Trophoblast cell (in vitro differentiated cells and primary cell): ENCODE measurements around the gene PTPRM.

Experiments
- DNase-seq, 2 donors: peaks; one replicate each; pipeline ENCODE4 v3.0.0-alpha.2; 2016
- H2AFZ ChIP-seq: 2 replicates; pipeline ENCODE4 v1.6.1; 2013; ENCODE audit warnings: low read length, moderate library complexity, mild to moderate bottlenecking; ENCODE audit not compliant: insufficient read depth, poor library complexity
- H2AK5ac ChIP-seq: 2 replicates; pipeline ENCODE4 v1.6.1; 2013; ENCODE audit warnings: mild to moderate bottlenecking, low read length
- H2BK120ac ChIP-seq: 2 replicates; pipeline ENCODE4 v1.6.1; 2013; ENCODE audit warnings: low read length, mild to moderate bottlenecking, moderate library complexity; ENCODE audit not compliant: insufficient read depth, poor library complexity
- H2BK12ac ChIP-seq: 2 replicates; pipeline ENCODE4 v1.6.1; 2013; ENCODE audit warnings: mild to moderate bottlenecking, low read length, moderate library complexity
- H2BK5ac ChIP-seq: 2 replicates; pipeline ENCODE4 v1.6.1; 2013; ENCODE audit warnings: low read length, low read depth, moderate library complexity, mild to moderate bottlenecking; ENCODE audit not compliant: poor library complexity
- H3K14ac ChIP-seq: 2 replicates; pipeline ENCODE4 v1.6.1; 2013; ENCODE audit warnings: mild to moderate bottlenecking, low read length
- H3K18ac ChIP-seq: 2 replicates; pipeline ENCODE4 v1.6.1; 2013; ENCODE audit warnings: mild to moderate bottlenecking, low read length
- H3K23ac ChIP-seq: 2 replicates; pipeline ENCODE4 v1.6.1; 2013; ENCODE audit warnings: low read length
- H3K27ac ChIP-seq: 2 replicates; pipeline ENCODE4 v1.5.1; 2013; ENCODE audit warnings: low read depth, mild to moderate bottlenecking, inconsistent platforms, low read length, moderate library complexity
- H3K27me3 ChIP-seq: 2 replicates; pipeline ENCODE4 v1.6.1; 2013; ENCODE audit warnings: inconsistent platforms, mild to moderate bottlenecking, low read length, moderate library complexity; ENCODE audit not compliant: insufficient read depth
- H3K36me3 ChIP-seq, 2 experiments: 1 replicate in 1 of 2; 2 replicates in 1 of 2; pipeline ENCODE4 v1.6.1; 2013; ENCODE audit warnings: low read length in 2 of 2, mild to moderate bottlenecking in 2 of 2, moderate library complexity in 1 of 2; ENCODE audit not compliant: insufficient read depth in 2 of 2, control insufficient read depth in 1 of 2
- H3K4ac ChIP-seq: 2 replicates; pipeline ENCODE4 v1.6.1; 2013; ENCODE audit warnings: low read depth, mild to moderate bottlenecking, low read length, moderate library complexity
- H3K4me1 ChIP-seq, 2 experiments: 1 replicate in 1 of 2; 2 replicates in 1 of 2; pipeline ENCODE4 v1.6.1; 2013; ENCODE audit warnings: low read length in 2 of 2, mild to moderate bottlenecking in 2 of 2, moderate library complexity in 1 of 2; ENCODE audit not compliant: insufficient read depth in 2 of 2, control insufficient read depth in 1 of 2
- H3K4me2 ChIP-seq: 2 replicates; pipeline ENCODE4 v1.6.1; 2013; ENCODE audit warnings: inconsistent platforms, mild to moderate bottlenecking, low read length, moderate library complexity
- H3K4me3 ChIP-seq: 2 replicates; pipeline ENCODE4 v1.5.1; 2013; ENCODE audit warnings: mild to moderate bottlenecking, low read depth, low read length, inconsistent platforms
- H3K79me1 ChIP-seq: one replicate; pipeline ENCODE4 v1.6.1; 2013; ENCODE audit warnings: low read length
- H3K79me2 ChIP-seq: 2 replicates; pipeline ENCODE4 v1.6.1; 2013; ENCODE audit warnings: low read length, mild to moderate bottlenecking; ENCODE audit not compliant: control insufficient read depth, insufficient read depth, poor library complexity
- H3K9ac ChIP-seq: 2 replicates; pipeline ENCODE4 v1.6.1; 2013; ENCODE audit warnings: mild to moderate bottlenecking, low read length
- H3K9me3 ChIP-seq: 2 replicates; pipeline ENCODE4 v1.6.1; 2013; ENCODE audit warnings: low read depth, mild to moderate bottlenecking, control low read depth, inconsistent platforms, low read length; ENCODE audit not compliant: insufficient read depth
- H4K12ac ChIP-seq: 2 replicates; pipeline ENCODE4 v1.6.1; 2013; ENCODE audit warnings: low read depth, mild to moderate bottlenecking, low read length, moderate library complexity
- H4K8ac ChIP-seq: 2 replicates; pipeline ENCODE4 v1.6.1; 2013; ENCODE audit warnings: low read depth, mild to moderate bottlenecking, low read length, moderate library complexity
- H4K91ac ChIP-seq: one replicate; pipeline ENCODE4 v1.6.1; 2013; ENCODE audit warnings: low read depth, mild to moderate bottlenecking, low read length, moderate library complexity
- WGBS: extraction: QIAGEN DNeasy Blood & Tissue Kit; methylation state at CpG from one replicate; pipeline ENCODE4 v1.1.7; 2013; ENCODE audit warnings: missing lambda C conversion rate; ENCODE audit not compliant: insufficient read length, insufficient coverage; ENCODE audit errors: extremely low coverage; 5-methylcytosine and 5-hydroxymethylcytosine counted together

PTPRM gene

DNA sequence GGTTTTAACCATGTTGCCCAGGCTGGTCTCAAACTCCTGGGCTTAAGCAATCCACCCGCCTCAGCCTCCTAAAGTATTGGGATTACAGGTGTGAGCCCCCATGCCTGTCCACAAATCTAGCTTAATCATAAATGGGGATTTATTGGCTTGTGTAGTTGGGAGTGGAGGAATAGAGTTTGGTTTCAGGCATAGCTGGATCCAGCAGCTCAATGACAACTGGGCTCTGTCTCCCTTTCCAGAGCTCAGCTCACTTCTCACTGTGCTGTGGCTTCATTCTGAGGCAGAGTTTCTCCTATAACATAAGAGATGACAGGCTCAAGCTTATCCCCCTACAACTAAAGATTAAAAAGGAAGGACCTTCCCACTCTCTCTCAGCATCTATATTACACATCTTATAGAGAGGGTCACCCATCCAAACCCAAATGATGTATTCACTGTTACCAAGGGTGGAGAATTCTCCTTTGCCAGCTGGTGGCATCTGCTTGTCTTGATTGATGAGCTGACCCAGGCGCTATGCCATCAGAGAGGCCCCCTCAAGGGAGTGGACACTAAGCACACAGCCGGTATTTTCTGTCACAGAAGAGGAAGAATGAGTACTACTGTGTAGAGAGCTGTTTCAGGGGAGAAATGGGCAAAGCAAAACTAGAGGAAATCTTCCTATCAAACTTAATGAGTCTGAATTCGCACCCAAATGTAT is 280.4 kb downstream of the PTPRM start:
- Histone ChIP-seq H3K36me3 (peaks cover 0 to 2% of the 10 kb centered on the region in 2 experiments), H4K8ac (no peak overlapping the region), H3K79me2 (peaks cover 4% of the 10 kb centered on the region), H2AFZ (no peak overlapping the region), H3K14ac (no peak overlapping the region), H4K12ac (no peak overlapping the region), H3K27me3 (no peaks in the 10 kb centered on the region), H3K4me3 (no peak overlapping the region), H3K27ac (no peak overlapping the region), H2BK12ac (no peak overlapping the region), H3K18ac (no peak overlapping the region), H2BK5ac (no peak overlapping the region), H3K23ac (no peak overlapping the region), H2BK120ac (no peak overlapping the region), H4K91ac (no peak overlapping the region), H3K4ac (peak overlapping the region; percentile 41), H3K9me3 (peaks cover 2% of the 10 kb centered on the region), H3K4me1 (peaks cover 0 to 4% of the 10 kb centered on the region in 2 experiments), H3K4me2 (no peak overlapping the region), H3K79me1 (no peaks in the 10 kb centered on the region), H2AK5ac (no peak overlapping the region), H3K9ac (no peak overlapping the region)
- WGBS: no CpG with 5 or more reads among the region's 4 CpGs
- DNase-seq: no peak

DNA sequence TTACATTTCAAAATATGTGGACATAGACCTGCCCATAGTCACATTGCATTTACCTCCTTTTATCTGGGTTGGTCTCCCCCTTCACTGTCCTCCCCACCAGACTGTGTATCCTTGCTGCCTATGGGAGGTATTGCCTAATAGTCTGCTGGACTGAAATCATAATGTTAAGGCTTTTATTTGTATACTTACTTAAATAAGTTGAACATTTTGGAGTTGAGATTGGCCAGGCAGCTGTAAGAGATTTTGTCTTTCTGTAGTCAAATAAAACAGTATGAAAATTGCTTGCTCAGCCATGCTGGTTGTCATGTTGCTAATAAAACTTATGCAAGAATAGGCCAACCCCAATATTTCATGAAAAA is 280.9 kb downstream of the PTPRM start:
- Histone ChIP-seq H3K27me3 (no peaks in the 10 kb centered on the region), H2AFZ (no peak overlapping the region), H4K91ac (no peak overlapping the region), H4K8ac (no peak overlapping the region), H2BK5ac (no peak overlapping the region), H3K9me3 (peaks cover 2% of the 10 kb centered on the region), H3K23ac (no peak overlapping the region), H3K4me2 (no peak overlapping the region), H3K36me3 (peaks cover 0 to 2% of the 10 kb centered on the region in 2 experiments), H3K4me3 (no peak overlapping the region), H2BK12ac (no peak overlapping the region), H3K27ac (no peak overlapping the region), H3K18ac (no peak overlapping the region), H3K79me2 (peaks cover 4% of the 10 kb centered on the region), H3K79me1 (no peaks in the 10 kb centered on the region), H3K4me1 (peaks cover 0 to 4% of the 10 kb centered on the region in 2 experiments), H3K9ac (no peak overlapping the region), H2BK120ac (no peak overlapping the region), H2AK5ac (no peak overlapping the region), H3K14ac (no peak overlapping the region), H3K4ac (no peak overlapping the region), H4K12ac (no peak overlapping the region)
- no peak for DNase-seq

DNA sequence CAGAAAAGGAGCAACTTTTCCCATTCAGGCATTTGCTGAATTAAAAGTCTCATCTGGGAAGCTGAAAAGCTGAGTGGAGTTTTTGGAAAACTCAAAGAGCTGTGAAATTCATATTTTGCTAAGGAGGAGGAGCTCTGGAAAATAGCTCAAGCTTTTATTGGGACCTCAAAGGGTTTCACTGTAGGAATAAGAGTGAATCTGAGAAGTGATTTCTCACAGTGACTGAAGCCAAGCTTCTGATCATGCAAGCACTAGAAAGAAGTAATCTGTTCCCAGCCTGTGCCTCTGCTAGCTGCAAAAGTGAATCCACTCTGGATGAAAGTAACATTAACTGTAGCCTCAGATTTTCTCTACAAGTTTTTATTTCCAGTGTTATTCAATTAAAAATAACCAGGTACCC is 283.3 kb downstream of the PTPRM start:
- Histone ChIP-seq H2BK12ac (no peak overlapping the region), H3K27ac (no peak overlapping the region), H2AFZ (no peak overlapping the region), H3K36me3 (no peaks in the 10 kb centered on the region), H3K4me3 (no peak overlapping the region), H3K79me2 (peaks cover 2% of the 10 kb centered on the region), H3K9me3 (no peaks in the 10 kb centered on the region), H4K8ac (no peak overlapping the region), H3K9ac (no peak overlapping the region), H3K79me1 (no peaks in the 10 kb centered on the region), H3K18ac (no peak overlapping the region), H4K12ac (no peak overlapping the region), H3K14ac (no peak overlapping the region), H2AK5ac (no peak overlapping the region), H3K4me2 (no peak overlapping the region), H3K4me1 (peaks cover 3 to 7% of the 10 kb centered on the region in 2 experiments), H4K91ac (no peak overlapping the region), H2BK5ac (no peak overlapping the region), H3K4ac (no peak overlapping the region), H3K27me3 (no peaks in the 10 kb centered on the region), H2BK120ac (no peak overlapping the region), H3K23ac (no peak overlapping the region)
- no peak for DNase-seq

DNA sequence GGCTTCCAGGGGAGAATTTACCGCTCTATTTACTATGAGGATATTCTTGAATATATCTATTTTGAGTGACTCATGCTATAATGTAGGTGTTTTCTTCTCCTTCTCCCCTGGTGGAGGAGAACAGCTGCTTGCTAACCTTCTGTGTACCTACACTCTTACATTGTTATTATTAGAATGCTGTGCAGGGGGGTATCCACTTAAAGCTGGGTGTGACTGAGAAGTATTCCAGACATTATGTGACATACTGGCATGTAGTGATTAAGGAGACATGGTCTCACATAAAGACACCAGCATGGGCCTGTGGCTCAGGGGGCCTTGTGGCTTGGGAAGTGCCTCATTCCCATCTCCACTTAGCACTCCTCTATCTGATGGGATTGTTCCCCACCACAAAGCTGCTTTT is 287.9 kb downstream of the PTPRM start:
- H3K79me2 ChIP-seq: no peaks in the 10 kb centered on the region
- H4K12ac ChIP-seq: no peak overlapping the region
- H3K4me2 ChIP-seq: no peak overlapping the region
- H3K4me1 ChIP-seq: peaks cover 5 to 18% of the 10 kb centered on the region in 2 experiments
- no peak overlapping the region for H3K14ac ChIP-seq
- H2BK120ac ChIP-seq: no peak overlapping the region
- H3K23ac ChIP-seq: no peak overlapping the region
- no CpG with 5 or more reads among the region's 1 CpG for WGBS
- H3K27ac ChIP-seq: no peak overlapping the region
- peak; percentile 48 to 68 for DNase-seq
- no peaks in the 10 kb centered on the region for H3K27me3 ChIP-seq
- H2BK12ac ChIP-seq: no peak overlapping the region
- H4K91ac ChIP-seq: no peak overlapping the region
- H3K9me3 ChIP-seq: peaks cover 2% of the 10 kb centered on the region
- H2AFZ ChIP-seq: no peak overlapping the region
- H3K9ac ChIP-seq: no peak overlapping the region
- no peaks in the 10 kb centered on the region for H3K36me3 ChIP-seq
- no peak overlapping the region for H2AK5ac ChIP-seq
- H3K79me1 ChIP-seq: peaks cover 3% of the 10 kb centered on the region
- no peak overlapping the region for H3K4ac ChIP-seq
- H2BK5ac ChIP-seq: no peak overlapping the region
- no peak overlapping the region for H3K4me3 ChIP-seq
- H3K18ac ChIP-seq: no peak overlapping the region
- no peak overlapping the region for H4K8ac ChIP-seq
